Psoas muscle (tissue), 8 donors: Measurements from ENCODE around the gene ERN1. TPM values are rescaled to one million over a fixed set of nuclear protein-coding genes. Genes with fewer than 3 reads are reported as not detected.
"Not testable (repeated sequence)": the region's sequence is repeated elsewhere in the genome, so short reads cannot be mapped to it uniquely, and the experiment has no call there.

Source experiments
- ATAC-seq, 4 donors: fragments of 200-7000 bp; cut with Tn5 transposase; one replicate each; pipeline ENCODE4 v1.9.1; 2020; ENCODE audit warnings: moderate library complexity in 3 of 4, mild to moderate bottlenecking in 2 of 4
- DNase-seq, 2 donors: peaks; one replicate each; pipeline ENCODE4 v3.0.0-alpha.2; 2020
- H3K27ac ChIP-seq: fragments of 200-600 bp; one replicate; pipeline ENCODE4 v1.8.0; 2022
- H3K27me3 ChIP-seq, 3 donors: fragments of 200-600 bp in 1 of 3; one replicate each; pipeline versions ENCODE4 v1.6.1 to v1.8.0; 2013 to 2022; ENCODE audit warnings: low read length in 2 of 3, mild to moderate bottlenecking in 2 of 3, moderate library complexity in 1 of 3; ENCODE audit not compliant: insufficient read depth in 3 of 3
- H3K36me3 ChIP-seq, 2 donors: fragments of 200-600 bp in 1 of 2; one replicate each; pipeline versions ENCODE4 v1.6.1 to v1.8.0; 2013 to 2022; ENCODE audit warnings: low read depth in 1 of 2, mild to moderate bottlenecking in 1 of 2, moderate library complexity in 1 of 2; ENCODE audit not compliant: insufficient read depth in 1 of 2
- H3K4me1 ChIP-seq: fragments of 200-600 bp; one replicate; pipeline ENCODE4 v1.8.0; 2022
- H3K4me3 ChIP-seq: fragments of 200-600 bp; one replicate; pipeline ENCODE4 v1.8.0; 2022; ENCODE audit warnings: mild to moderate bottlenecking
- H3K9me3 ChIP-seq: fragments of 200-600 bp; one replicate; pipeline ENCODE4 v1.8.0; 2022
- WGBS, 3 donors: extraction: QIAGEN DNeasy Blood & Tissue Kit; methylation state at CpG; one replicate each; pipeline versions ENCODE4 v1.1.6 to v1.1.7; 2013; 5-methylcytosine and 5-hydroxymethylcytosine counted together
- intact Hi-C, 2 donors: fragments of 100-400 bp; cut with DNase I; formaldehyde crosslinking; loops; one replicate each; pipeline versions ENCODE4 v1.11.0 to v1.14.2; 2022
- polyA plus RNA-seq, 3 donors: library from polyadenylated mRNA; stranded (reverse); fragments of 200-250 nt; gene quantifications; one replicate each; pipeline ENCODE4 v1.2.3, GENCODE V29; 2013
- total RNA-seq, 4 donors: library from RNA; stranded (reverse); fragmentation: NEBNext Ultra II Directional in 2 of 4; extraction: Animal tissue kit (Norgen Biotek cat#: 25700) in 2 of 4; gene quantifications; one replicate each; pipeline versions ENCODE4 v1.2.1 to v1.2.4, GENCODE V29; 2021 to 2023
- TF ChIP-seq, protein P1 (sequence below): fragments of 200-600 bp; IDR thresholded peaks from one replicate; pipeline ENCODE4 v1.8.0; 2022; ENCODE audit warnings: antibody characterized with exemption
- donor health status: healthy with polysubstance abuse.
- donor health status: DM: no; HTN: no; CAD: no; lungs with moderate emphysema.
- donor health status: Bipolar disorder and iron deficiency.
- donor health status: healthy.
- donor health status: DM: yes; HTN: yes; CAD: no.
- donor health status: DM: no; HTN: no; CAD: no.
- donor health status: DM: no; HTN: no; CAD: no.
- donor health status: DM: yes; HTN: yes; CAD: no.

The ERN1 gene
- total and polyA plus RNA-seq, 7 donors: 2.8 to 16.6 (median 10.6) TPM

DNA sequence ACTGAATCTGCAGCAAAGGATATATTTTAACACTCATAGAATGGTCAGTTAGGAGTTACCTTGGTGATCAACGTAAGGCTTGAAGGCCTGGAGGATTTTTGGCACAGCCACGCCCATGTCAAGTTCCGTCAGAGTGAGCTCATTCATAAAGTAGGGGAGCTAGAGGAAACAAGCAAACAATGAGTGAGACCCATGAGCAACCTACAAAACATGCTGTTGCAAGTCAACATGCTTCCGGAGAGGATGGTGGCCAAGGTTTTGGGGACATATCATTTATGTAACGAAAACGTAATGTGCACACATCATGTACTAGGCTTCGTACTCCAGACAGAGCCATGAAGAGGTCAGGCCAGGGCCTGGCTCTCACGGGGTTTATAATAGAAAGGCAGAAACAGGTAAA is 41.1 kb upstream of the ERN1 start:
- H3K27ac ChIP-seq: peak overlapping the region; percentile 86
- H3K36me3 ChIP-seq: peaks cover 3 to 30% of the 10 kb centered on the region in 2 donors
- H3K4me3 ChIP-seq: no peak overlapping the region
- intact Hi-C loops: no loop called here
- H3K9me3 ChIP-seq: no peaks in the 10 kb centered on the region
- TF ChIP-seq, protein P1, sequence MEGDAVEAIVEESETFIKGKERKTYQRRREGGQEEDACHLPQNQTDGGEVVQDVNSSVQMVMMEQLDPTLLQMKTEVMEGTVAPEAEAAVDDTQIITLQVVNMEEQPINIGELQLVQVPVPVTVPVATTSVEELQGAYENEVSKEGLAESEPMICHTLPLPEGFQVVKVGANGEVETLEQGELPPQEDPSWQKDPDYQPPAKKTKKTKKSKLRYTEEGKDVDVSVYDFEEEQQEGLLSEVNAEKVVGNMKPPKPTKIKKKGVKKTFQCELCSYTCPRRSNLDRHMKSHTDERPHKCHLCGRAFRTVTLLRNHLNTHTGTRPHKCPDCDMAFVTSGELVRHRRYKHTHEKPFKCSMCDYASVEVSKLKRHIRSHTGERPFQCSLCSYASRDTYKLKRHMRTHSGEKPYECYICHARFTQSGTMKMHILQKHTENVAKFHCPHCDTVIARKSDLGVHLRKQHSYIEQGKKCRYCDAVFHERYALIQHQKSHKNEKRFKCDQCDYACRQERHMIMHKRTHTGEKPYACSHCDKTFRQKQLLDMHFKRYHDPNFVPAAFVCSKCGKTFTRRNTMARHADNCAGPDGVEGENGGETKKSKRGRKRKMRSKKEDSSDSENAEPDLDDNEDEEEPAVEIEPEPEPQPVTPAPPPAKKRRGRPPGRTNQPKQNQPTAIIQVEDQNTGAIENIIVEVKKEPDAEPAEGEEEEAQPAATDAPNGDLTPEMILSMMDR: no peak
- no peaks in the 10 kb centered on the region for H3K27me3 ChIP-seq
- H3K4me1 ChIP-seq: peaks cover 52% of the 10 kb centered on the region
- 62 to 76% (median 63%) methylated on average over 8 of the region's 8 CpGs for WGBS, 3 donors
- DNase-seq (no peak), ATAC-seq (peak in 3 of 4 donors; percentile 14 to 26 (median 18))

DNA sequence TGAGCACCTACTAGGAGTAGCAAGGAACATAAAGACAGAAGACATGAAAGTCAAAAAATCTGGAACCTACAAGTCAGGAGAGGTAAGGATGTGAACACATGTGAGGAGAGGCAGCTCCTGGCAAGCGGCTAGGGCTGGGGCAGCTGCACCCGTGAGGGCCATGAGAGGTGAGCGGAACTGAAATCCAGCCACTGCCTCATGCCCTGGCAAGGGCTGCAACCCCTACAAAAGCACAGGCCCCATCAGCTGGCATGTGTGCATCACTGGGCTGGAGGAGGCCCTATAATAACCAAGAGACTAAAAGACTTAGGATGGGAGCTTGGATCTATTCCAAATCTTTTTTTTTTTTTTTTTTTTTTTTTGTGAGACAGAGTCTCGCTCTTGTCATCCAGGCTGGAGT is 40.3 kb upstream of the ERN1 start:
- peaks cover 45% of the 10 kb centered on the region for H3K4me1 ChIP-seq
- peaks cover 3 to 32% of the 10 kb centered on the region in 2 donors for H3K36me3 ChIP-seq
- H3K27ac ChIP-seq: peak overlapping the region; percentile 86
- ATAC-seq (peak; percentile 77 to 80 (median 78)), DNase-seq (peak; percentile 55 to 87)
- H3K4me3 ChIP-seq: no peak overlapping the region
- intact Hi-C loops: no loop called here
- H3K27me3 ChIP-seq: no peaks in the 10 kb centered on the region
- 34 to 38% (median 38%) methylated on average over 4 of the region's 4 CpGs for WGBS, 3 donors
- no peaks in the 10 kb centered on the region for H3K9me3 ChIP-seq
- TF ChIP-seq, protein P1: no peak

DNA sequence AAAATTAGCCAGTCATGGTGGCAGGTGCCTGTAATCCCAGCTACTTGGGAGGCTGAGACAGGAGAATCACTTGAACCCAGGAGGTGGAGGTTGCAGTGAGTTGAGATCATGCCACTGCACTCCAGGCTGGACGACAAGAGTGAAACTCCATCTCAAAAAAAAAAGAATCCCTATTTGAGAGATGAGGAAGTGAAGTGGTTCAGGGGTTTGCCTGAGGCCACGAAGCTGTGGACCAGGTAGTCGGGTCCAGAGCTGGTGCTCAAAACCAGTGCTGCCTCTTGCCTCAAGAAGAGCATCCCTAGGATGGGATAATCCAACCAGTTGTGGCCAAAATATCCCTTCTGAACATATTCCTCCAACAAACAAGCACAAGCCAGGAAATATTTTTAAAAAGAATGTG is 37.7 kb upstream of the ERN1 start:
- H3K27ac ChIP-seq: peak overlapping the region; percentile 31
- WGBS, 3 donors: 87 to 90% (median 90%) methylated on average over 3 of the region's 3 CpGs

DNA sequence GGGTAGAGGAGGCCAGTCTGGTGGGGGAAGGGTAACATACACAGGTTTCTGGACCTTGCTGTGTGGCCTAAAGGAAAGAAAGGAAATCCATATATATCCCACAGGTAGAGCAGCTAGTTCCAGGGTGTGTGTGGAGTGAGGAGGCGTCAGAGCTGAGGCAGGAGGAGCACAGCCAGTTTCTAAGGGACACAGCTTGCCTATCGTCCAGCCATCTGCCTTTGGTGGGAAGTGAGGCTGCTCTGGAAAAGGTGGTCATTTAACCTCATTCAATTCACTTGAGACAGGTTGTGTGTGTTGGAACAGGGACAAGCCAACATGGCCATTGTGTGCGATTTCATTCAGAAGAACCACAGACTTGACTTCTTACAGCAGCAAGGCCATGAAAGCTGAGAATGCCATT is 36.9 kb upstream of the ERN1 start:
- intact Hi-C loops: no loop called here
- WGBS, 3 donors: 94 to 97% (median 96%) methylated on average over 3 of the region's 3 CpGs
- Histone ChIP-seq H3K4me3 (no peak overlapping the region), H3K27ac (no peak overlapping the region), H3K4me1 (peaks cover 31% of the 10 kb centered on the region), H3K27me3 (no peaks in the 10 kb centered on the region), H3K36me3 (peaks cover 3 to 39% of the 10 kb centered on the region in 2 donors), H3K9me3 (no peaks in the 10 kb centered on the region)
- ATAC-seq (no peak), DNase-seq (no peak)
- TF ChIP-seq, protein P1: no peak

More for the DNA sequence above, 37.7 kb upstream of the ERN1 start:
- intact Hi-C loops, DNase-seq, ATAC-seq, H3K27me3 ChIP-seq, H3K9me3 ChIP-seq, H3K4me3 ChIP-seq: not testable (repeated sequence)
- Histone ChIP-seq H3K36me3 (peaks cover 3 to 39% of the 10 kb centered on the region in 2 donors), H3K4me1 (peaks cover 28% of the 10 kb centered on the region)

DNA sequence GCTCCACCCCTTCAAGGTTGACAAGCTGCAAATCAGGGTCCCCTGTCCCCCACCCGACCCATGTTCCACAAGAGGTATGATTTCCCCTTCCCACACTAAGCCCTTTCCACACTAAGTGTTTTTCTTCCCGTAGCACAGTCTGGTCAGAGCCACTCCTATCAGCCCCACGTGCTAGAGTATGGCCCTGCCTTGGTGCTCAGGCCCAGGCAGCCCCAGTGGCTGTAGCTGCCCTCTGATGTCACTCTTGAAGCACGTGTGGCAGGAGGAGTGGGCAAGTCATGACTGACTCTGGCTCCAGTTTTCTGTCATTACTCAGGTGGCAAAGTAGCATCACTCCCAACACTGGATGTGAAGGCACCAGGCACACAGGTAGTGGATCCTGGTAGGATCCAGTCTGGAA is 35.4 kb upstream of the ERN1 start:
- Histone ChIP-seq H3K4me1 (peaks cover 33% of the 10 kb centered on the region), H3K27me3 (no peaks in the 10 kb centered on the region), H3K9me3 (no peaks in the 10 kb centered on the region), H3K36me3 (peaks cover 3 to 44% of the 10 kb centered on the region in 2 donors), H3K27ac (no peak overlapping the region), H3K4me3 (no peak overlapping the region)
- WGBS, 3 donors: 82 to 92% (median 89%) methylated on average over 4 of the region's 4 CpGs
- DNase-seq (no peak), ATAC-seq (no peak)
- intact Hi-C loops: no loop called here
- TF ChIP-seq, protein P1: no peak
